GM18907 (cell line): ENCODE measurements around the gene FER.
"Not testable (repeated sequence)": the region's sequence is repeated elsewhere in the genome, so short reads cannot be mapped to it uniquely, and the experiment has no call there.

ENCODE experiments used
- ATAC-seq: cut with Tn5 transposase; IDR thresholded peaks from one replicate; pipeline ENCODE4 v1.9.1; 2021; ENCODE audit warnings: mild to moderate bottlenecking, moderate library complexity; ENCODE audit not compliant: unreplicated experiment

FER gene

DNA sequence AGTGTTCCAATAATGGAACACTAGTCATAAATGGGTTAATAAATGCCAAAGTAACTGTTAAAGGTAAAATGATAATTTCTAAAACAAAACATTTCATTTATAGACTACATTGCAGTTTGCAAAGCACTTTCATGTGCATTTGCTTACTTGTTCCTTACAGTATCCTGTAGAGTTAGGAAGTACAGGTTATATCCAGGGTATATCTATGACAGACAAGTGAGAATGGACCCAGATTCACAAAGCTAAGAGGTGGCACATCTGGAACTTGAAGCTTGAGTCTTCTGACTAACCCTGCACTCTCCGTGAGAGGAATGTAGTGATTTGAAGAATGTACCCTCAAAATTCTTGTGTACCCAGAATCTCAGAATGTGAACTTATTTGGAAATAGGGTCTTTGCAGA lies 121.4 kb downstream of the FER start:
- ATAC-seq: no peak

GRCh38 chr5:108876451-108876850 lies 128.8 kb downstream of the FER start:
- no peak for ATAC-seq

DNA sequence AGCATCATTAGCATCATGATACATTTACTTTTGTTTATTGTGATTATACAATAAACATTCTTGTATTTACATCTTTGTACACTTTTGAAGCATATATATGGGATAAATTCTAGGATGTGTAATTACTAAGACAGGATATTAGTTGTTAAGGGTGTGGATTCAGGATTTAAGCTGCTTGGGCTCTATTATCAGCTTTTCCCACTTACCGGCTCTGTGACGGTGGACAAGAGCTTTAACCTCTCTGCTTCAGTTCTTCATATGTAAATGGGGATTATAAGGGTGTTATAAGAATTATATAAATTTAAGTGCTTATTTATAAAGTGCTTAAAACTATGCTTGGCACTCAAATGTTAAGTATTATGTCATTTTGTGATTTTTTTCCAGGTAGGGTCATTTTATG lies 131.1 kb downstream of the FER start:
- ATAC-seq: no peak

- ATAC-seq: no peak
Observed at GRCh38 chr5:108881133-108881532, 133.4 kb downstream of the FER start.

DNA sequence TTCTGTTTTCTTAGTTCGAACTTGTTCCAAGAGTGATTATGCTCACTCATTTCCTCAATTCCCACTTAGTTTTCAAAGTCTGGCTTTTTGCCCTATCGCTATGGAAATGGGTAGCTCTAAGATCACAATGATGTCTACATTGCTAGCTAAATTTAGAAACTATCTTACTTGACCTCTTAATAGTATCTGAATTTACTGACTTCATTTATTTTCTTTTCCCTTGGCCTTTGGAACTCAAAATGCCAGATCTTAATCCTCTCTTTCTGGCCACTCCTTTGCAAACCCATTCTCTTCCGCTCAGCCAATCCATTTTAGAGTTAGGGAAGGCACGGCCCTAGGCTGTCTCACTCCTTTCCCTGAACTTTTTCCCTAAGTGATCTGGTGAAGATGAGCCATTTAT lies 137.0 kb downstream of the FER start:
- ATAC-seq: no peak

DNA sequence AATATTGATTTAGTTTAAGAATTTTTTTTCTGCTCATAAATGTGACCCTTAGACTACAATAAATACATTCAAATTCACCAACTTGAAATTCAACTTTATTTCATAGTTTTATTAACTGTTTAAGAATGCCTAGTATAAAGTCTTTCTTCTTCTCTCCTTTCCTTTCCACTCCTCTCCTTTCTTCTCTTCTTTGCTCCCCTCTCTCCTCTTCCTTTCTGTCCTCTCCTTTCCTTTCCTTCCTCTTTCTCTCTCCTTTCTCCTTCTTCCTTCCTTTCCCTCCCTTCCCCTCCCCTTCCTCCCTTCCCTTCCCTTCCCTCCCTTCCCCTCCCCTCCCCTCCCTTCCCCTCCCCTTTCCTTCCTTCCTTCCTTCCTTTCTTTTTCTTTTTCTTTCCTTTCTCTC lies 150.6 kb downstream of the FER start:
- no peak for ATAC-seq

- ATAC-seq: no peak
Observed at GRCh38 chr5:108898707-108899106, 151.0 kb downstream of the FER start.

DNA sequence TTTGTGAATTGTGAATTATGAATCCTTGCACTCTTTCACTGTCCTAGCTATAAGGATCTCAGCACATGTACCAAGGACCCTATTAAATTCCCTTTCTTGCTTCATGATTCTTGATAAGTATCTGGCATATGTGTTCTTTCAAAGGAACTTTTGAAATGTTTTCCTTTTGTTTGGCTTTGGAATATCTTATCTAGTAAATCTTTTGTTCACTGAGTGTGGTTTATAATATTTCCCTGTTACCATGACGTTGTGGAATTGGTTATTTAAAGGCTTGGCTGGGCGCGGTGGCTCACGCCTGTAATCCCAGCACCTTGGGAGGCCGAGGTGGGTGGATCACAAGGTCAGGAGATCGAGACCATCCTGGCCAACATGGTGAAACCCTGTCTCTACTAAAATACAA lies 151.5 kb downstream of the FER start:
- not testable (repeated sequence) for ATAC-seq

DNA sequence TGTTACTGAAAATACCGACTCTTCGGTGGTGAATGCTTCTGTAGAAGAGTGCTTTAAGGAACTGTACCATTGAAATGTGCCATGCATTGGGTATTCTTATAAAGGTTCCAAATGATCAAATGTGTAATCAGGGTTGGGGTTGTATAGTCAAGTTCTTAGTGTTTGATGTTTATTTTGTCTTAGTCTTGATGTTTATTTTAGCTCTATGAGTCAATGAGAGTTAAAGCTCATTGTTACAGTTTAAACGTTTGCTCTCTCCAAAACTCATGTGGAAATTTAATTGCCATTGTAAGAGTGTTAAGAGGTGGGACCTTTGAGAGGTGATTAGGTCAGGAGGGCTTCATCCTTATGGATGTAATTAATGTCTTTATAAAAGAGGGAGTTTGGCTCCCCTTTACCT lies 153.0 kb downstream of the FER start:
- no peak for ATAC-seq

DNA sequence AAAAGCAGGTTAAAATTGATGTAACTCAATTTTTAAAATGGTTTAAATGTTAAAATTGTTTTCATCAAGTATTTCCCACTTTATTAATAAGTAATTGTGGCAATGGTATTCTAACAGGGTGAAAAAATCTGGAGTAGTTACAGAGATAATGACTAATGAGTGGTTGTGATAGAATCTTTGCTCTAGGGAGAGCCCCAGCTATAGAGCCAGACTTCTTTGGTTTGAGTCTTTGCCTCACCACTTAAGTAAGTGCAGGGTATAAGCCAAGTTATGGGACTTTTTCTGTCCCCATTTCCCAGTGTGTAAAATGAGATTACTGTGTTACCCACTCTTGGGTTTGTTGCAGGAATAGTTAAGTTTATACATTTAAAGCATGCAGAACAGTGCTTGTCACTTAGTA lies 158.1 kb downstream of the FER start:
- no peak for ATAC-seq

GRCh38 chr5:108910627-108911026 lies 162.9 kb downstream of the FER start:
- no peak for ATAC-seq

GRCh38 chr5:108911055-108911454 lies 163.4 kb downstream of the FER start:
- ATAC-seq: peak; percentile 74

DNA sequence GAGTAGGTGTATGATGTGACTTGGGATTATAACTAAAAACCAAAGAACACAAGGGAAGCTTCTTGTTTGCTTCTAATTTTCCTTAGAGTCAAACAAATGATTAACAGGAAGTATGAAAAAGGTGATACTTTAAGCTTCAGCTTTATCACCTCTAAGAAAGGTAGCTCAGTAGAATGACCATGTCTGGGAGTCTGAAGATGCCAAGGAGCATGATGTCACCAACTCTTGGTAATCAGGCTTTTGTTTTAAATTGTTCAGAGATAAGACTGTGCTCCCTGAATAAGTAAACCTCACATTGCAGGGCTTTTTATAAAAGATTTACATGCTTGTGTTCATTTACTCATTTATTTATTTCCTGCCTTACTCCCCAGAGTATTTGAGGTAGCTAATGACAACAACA lies 169.9 kb downstream of the FER start:
- no peak for ATAC-seq

- peak; percentile 60 for ATAC-seq
Observed at GRCh38 chr5:108919591-108920326, 172.1 kb downstream of the FER start.

DNA sequence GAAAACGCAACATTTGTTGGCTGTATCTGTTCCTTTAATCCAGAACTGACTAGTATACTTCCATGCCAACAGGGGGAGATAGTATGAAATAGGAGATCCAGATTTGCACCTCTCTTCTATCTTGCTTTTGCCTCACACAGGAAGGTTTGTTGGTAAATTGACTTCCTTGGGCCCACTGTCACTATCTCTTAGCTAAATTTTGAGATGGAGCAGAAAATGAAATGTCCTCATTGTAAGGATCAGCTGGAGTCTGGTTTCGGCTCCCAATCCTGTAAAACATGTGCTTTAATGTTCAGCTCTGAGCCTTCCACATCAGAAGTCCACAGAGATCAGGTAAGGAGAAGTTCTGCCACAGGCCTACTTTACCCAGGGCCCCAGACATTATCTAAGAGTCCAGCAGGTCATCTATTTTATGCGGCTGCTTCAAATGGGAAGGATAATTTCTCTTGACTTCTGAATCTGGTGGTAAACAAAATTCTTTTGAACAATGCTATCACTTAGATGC lies 176.8 kb downstream of the FER start:
- no peak for ATAC-seq

DNA sequence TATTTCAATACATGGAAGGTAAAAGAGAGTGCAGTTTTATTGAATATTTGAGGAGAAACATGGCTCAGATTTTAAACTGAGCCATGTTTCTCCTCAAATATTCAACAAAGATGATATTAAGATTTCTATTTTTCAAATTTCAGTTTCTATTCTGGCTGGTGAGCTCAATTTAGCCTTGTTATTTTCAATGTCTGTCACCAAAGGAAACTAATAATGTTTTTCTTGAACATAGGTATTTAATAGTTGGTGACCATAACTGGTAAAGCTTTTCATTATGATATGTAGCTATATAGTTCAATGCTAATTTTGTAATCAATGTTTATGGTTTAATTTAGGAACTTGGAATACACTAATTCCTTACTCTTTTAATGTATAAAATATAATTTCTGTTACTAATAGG lies 177.4 kb downstream of the FER start:
- ATAC-seq: no peak

GRCh38 chr5:108930107-108930506 lies 182.4 kb downstream of the FER start:
- ATAC-seq: no peak

GRCh38 chr5:108935611-108936010 lies 187.9 kb downstream of the FER start:
- ATAC-seq: no peak

DNA sequence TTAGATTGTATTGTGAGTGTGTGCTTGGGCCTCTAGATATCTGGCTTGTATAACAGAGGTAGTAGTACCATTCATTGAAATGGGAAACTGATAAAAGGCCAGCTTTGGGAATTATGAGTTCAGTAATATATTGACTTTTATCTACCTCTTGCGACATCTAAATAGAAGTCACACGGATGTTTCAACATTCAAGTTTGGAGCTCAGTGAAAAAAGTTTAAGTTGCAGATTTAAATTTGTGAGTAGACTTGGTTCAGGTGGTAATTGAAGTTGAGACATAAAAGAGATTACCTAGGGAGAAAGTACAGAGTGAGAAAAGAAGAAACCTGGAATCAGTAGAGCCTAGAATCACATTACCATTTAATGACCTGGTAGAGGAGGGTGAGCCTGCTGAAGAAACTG lies 189.5 kb downstream of the FER start:
- ATAC-seq: no peak

- ATAC-seq: no peak
Observed at GRCh38 chr5:108940506-108940905, 192.8 kb downstream of the FER start.

DNA sequence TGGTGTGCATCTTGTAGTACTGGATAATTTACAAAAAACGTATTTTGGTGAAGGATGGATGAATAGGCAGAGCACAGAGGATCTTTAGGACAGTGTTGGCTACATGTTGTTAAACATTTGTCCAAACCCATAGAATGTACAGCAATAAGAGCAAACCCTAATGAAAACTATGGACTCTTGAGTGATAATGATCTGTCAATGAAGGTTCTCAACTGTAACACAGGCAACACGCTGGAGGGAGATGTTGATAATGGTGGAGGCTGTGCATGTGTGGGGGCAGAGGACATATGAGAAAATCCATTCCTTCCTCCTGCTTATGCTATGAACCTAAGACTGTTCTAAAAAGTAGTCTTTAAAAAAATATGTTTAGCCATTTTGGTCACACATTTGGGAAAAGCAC lies 194.0 kb downstream of the FER start:
- no peak for ATAC-seq

GRCh38 chr5:108942701-108943100 lies 195.0 kb downstream of the FER start:
- no peak for ATAC-seq

DNA sequence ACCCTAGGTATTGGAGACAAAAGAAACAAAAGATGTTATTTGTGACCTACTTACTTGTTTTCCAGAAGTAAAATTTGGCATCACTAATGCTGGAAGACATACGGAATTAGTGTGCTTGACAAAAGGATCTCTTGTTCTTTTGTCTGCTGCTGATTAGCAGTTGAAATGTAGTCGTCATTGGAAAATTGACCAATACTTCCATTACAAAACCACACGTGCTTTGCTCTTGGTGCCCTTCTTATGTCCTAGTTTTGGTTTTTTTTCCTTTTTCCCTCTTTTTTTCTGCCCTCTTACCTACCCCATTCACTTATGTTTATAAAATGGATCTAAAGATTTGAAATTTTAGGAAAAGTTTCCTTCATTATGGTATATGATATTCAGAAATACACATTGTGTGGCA lies 197.4 kb downstream of the FER start:
- ATAC-seq: no peak
